ENCODE results near the gene GRAMD4.

The GRAMD4 gene

GRCh38 chr22:46684706-46685105 is 64.5 kb downstream of the GRAMD4 start:
- DNase-seq (ENCODE audit: low read depth): no peak
- no peak overlapping the region for H3K4me3 ChIP-seq (ENCODE audit: low read length)
- TF ChIP-seq CTCF (conservative IDR thresholded peaks at IDR 0.05; ENCODE audit: low read depth, low read length): no peak

DNA sequence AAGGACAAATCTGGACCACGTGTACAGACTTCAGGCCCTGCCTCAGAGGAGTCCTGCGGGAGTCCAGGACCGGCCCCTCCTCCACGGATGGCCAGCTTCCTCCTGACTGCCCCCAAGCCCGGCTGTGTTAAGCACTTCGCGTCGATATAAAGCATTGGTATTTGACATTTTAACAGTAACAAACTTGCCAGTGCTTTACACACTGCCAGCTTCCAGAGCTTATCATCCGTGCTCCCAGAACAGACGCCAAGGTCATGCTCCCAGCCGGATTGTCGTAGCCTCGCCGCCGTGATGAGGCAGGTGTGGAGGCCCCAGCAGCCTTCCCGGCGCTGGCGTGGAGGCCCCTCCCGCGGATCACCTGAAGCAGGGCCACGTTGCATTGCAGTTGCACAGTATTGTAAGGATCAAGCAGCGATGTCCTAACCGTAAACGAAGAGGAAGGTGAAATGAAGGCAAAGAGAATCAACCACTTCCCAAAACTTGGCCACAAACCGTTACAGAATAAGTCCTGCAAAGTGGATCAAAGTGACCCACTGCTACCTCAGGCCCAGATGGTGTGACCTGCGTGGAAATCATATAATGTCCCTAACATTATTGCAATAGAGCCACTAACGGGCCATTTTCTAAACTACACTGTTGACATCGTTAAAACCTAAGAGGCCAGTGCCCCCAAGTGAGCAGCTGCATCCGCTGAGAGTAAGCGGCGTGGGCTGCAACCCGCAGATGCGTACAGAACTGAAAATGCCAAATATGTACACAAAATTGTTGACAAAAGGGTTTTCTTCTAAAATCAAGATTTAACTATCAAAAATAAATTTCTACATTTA is 66.2 kb downstream of the GRAMD4 start:
- no peak for DNase-seq (ENCODE audit: low read depth)
- no peak for TF ChIP-seq CTCF (conservative IDR thresholded peaks at IDR 0.05; ENCODE audit: low read depth, low read length)
- H3K4me3 ChIP-seq (ENCODE audit: low read length): no peak overlapping the region

DNA sequence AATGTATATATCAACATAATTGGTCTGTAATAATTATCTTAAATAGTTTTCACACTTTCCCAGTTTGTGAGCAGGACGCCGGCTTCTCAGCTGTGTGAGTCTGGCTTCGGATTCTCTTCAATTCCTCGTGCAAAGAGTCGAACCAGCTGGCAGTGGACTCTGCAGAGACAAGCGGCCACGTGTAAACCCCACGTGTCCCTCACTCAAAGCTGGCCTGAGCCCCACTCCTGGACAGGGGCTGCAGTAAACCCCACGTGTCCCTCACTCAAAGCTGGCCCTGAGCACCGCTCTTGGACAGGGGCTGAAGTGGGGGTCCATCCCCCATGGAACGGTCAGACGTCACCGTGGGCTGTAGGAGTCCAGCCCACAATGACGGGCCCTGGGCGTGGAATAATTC is 66.9 kb downstream of the GRAMD4 start:
- no peak overlapping the region for H3K4me3 ChIP-seq (ENCODE audit: low read length)
- no peak for DNase-seq (ENCODE audit: low read depth)
- no peak for TF ChIP-seq CTCF (conservative IDR thresholded peaks at IDR 0.05; ENCODE audit: low read depth, low read length)

DNA sequence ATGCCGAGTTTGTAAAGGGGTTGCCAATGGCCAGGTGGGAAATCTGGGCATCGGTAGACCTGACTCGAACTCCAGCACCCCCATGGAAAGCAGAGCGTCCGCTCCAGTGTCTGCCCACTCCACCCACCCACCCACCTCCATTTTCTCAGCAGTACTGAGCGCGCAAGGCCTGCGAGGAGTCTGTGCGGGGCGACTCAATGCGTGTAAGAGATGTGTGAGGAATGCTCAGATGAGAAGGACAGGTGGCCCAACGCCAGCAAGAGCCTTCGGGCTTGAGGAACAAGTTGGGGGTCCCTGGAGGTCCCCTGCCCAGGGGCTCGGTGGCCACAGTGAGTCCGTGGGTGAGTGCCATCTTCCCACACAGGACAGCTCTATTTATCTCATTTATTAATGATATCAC is 67.3 kb downstream of the GRAMD4 start:
- H3K4me3 ChIP-seq (ENCODE audit: low read length): no peak overlapping the region
- TF ChIP-seq CTCF (conservative IDR thresholded peaks at IDR 0.05; ENCODE audit: low read depth, low read length): no peak
- no peak for DNase-seq (ENCODE audit: low read depth)

GRCh38 chr22:46688949-46689348 is 68.8 kb downstream of the GRAMD4 start:
- no peak overlapping the region for H3K4me3 ChIP-seq (ENCODE audit: low read length)
- TF ChIP-seq CTCF (conservative IDR thresholded peaks at IDR 0.05; ENCODE audit: low read depth, low read length): no peak
- DNase-seq (ENCODE audit: low read depth): no peak

DNA sequence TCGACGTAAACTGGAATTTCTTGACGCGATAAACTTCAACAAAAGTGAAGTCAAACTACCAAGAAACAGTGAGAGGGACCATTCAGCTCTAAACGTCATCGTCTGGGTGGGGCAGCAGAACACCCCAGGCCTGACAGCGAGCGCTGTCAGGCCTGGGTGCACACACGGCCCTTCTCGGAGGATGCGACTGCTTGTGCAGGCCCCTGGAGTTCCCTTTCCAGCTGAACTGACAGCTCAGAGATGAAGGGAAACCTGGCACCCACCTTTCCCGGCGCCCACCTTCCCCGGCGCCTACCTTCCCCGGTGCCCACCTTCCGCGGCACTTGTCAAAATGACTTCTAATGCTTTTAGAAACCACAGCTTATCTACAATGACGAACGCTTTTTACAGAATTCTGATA is 70.0 kb downstream of the GRAMD4 start:
- H3K4me3 ChIP-seq (ENCODE audit: low read length): no peak overlapping the region
- no peak for TF ChIP-seq CTCF (conservative IDR thresholded peaks at IDR 0.05; ENCODE audit: low read depth, low read length)
- no peak for DNase-seq (ENCODE audit: low read depth)

DNA sequence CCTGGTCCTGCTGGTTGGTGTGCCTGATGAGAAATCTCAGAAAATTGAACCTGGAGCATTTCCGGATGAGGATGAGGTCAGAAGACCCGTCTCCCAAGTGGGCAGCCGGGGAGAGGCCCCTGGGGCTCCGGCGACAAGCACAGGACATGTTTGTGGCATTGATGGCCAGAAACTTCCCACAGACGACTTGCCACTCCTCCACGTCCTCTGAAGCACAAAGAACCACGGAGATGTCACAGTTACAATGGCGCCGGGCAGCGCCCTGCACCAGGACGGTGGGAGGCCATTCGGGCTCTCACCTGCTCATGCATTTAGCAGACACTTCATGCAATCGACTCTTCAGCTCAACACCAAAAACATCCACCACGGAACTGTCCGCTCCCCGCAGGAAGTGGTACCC is 71.4 kb downstream of the GRAMD4 start:
- TF ChIP-seq CTCF (conservative IDR thresholded peaks at IDR 0.05; ENCODE audit: low read depth, low read length): no peak
- H3K4me3 ChIP-seq (ENCODE audit: low read length): no peak overlapping the region
- DNase-seq (ENCODE audit: low read depth): no peak

Measured in retinal pigment epithelial cell (primary cell).